K562 (cell line): ENCODE results near the gene METAP1D. TPM values are rescaled to one million over a fixed set of nuclear protein-coding genes. Genes with fewer than 3 reads are reported as not detected.

Experiments
- ATAC-seq: fragments of 200-7000 bp; cut with Tn5 transposase; 3 replicates; pipeline ENCODE4 v1.9.1; 2020; ENCODE audit warnings: moderate library complexity
- Bru-seq: library from RNA; stranded (reverse); fragments of 400-500 nt; gene quantifications from one replicate; lab custom pipeline; 2021; lab: Mats Ljungman, UMichigan
- BruChase-seq, 2 experiments: library from RNA; stranded (reverse); fragments of 400-500 nt; gene quantifications; one replicate each; lab custom pipeline; 2021; lab: Mats Ljungman, UMichigan
- BruUV-seq: library from RNA; stranded (reverse); fragments of 400-500 nt; replicated peaks from 2 replicates; lab custom pipeline; 2021; lab: Mats Ljungman, UMichigan
- CTCF ChIA-PET: fragments of 300-600 bp; formaldehyde crosslinking; extraction: SDS; loops from one replicate; lab custom pipeline; 2021; ENCODE audit warnings: low intra/inter-chr PET ratio; lab: Yijun Ruan, JAX
- POLR2A ChIA-PET: fragments of 300-600, 350-650 bp; sonication (Branson Sonifier 250); formaldehyde crosslinking; extraction: SDS; loops from one replicate; lab custom pipeline; 2021; ENCODE audit warnings: antibody characterized with exemption, inconsistent platforms; lab: Yijun Ruan, JAX
- DNase-seq, 4 experiments: peaks; one replicate each; pipeline versions ENCODE4 v3.0.0 to v3.0.0-alpha.2; 2011 to 2018; ENCODE audit warnings: low spot score in 3 of 4, mixed read lengths in 3 of 4; ENCODE audit errors: extremely low read depth in 1 of 4
- FAIRE-seq: peaks from 2 replicates; lab custom pipeline; 2011; peaks lifted over from hg19 to GRCh38; lab: Jason Lieb, UNC
- H2AFZ ChIP-seq: 2 replicates; pipeline ENCODE4 v1.6.0; 2011; ENCODE audit warnings: low read depth, low read length, control low read depth, inconsistent platforms
- H3K27ac ChIP-seq: fragments of 200-600 bp; 3 replicates; pipeline ENCODE4 v1.8.0; 2011; ENCODE audit warnings: low read depth, mild to moderate bottlenecking, control low read depth, inconsistent platforms, low read length, moderate library complexity, mixed read lengths; ENCODE audit errors: extremely low read depth
- H3K27me3 ChIP-seq, 2 experiments: fragments of 300-600 bp in 1 of 2; 2 replicates in 1 of 2; 3 replicates in 1 of 2; pipeline versions ENCODE4 v1.6.0 to v1.8.0; 2011; ENCODE audit warnings: inconsistent platforms in 2 of 2, low read length in 2 of 2, mild to moderate bottlenecking in 1 of 2, mixed read lengths in 1 of 2, moderate library complexity in 1 of 2; ENCODE audit not compliant: control insufficient read depth in 2 of 2, insufficient read depth in 2 of 2
- H3K36me3 ChIP-seq: fragments of 300-600 bp; 3 replicates; pipeline ENCODE4 v1.8.0; 2011; ENCODE audit warnings: mild to moderate bottlenecking, low read length, inconsistent platforms; ENCODE audit not compliant: control insufficient read depth, insufficient read depth
- H3K4me1 ChIP-seq, 2 experiments: fragments of 200-600 bp in 1 of 2; replicated peaks in 1 of 2; 2 replicates in 1 of 2; 3 replicates in 1 of 2; pipeline versions ENCODE4 v1.5.1 to v1.8.0; 2011; ENCODE audit warnings: inconsistent platforms in 2 of 2, low read length in 2 of 2, mild to moderate bottlenecking in 1 of 2, mixed read lengths in 1 of 2, moderate library complexity in 1 of 2; ENCODE audit not compliant: control insufficient read depth in 2 of 2, insufficient read depth in 2 of 2
- H3K4me2 ChIP-seq: 2 replicates; pipeline ENCODE4 v1.6.1; 2011; ENCODE audit warnings: low read length, control low read depth, inconsistent platforms, mixed read lengths; ENCODE audit not compliant: insufficient read depth
- H3K4me3 ChIP-seq: fragments of 200-600 bp; sonication (generic), shearing (Covaris generic); 2 replicates; pipeline ENCODE4 v1.5.1; 2016; ENCODE audit warnings: control low read depth, inconsistent platforms
- H3K79me2 ChIP-seq: fragments of 200-600 bp; 3 replicates; pipeline ENCODE4 v1.8.0; 2011; ENCODE audit warnings: low read length, inconsistent platforms; ENCODE audit not compliant: control insufficient read depth, insufficient read depth
- H3K9ac ChIP-seq, 2 experiments: 2 replicates each; pipeline versions ENCODE4 v1.6.0 to v1.6.1; 2011; ENCODE audit warnings: low read depth in 2 of 2, low read length in 2 of 2, control low read depth in 1 of 2, inconsistent platforms in 1 of 2, mild to moderate bottlenecking in 1 of 2, mixed read lengths in 1 of 2; ENCODE audit not compliant: insufficient read depth in 1 of 2
- H3K9me1 ChIP-seq: one replicate; pipeline ENCODE4 v1.6.0; 2011; ENCODE audit warnings: inconsistent platforms, mild to moderate bottlenecking, low read length, moderate library complexity; ENCODE audit not compliant: control insufficient read depth, insufficient read depth
- H3K9me3 ChIP-seq: replicated peaks from 2 replicates; pipeline ENCODE4 v1.5.1; 2011; ENCODE audit warnings: low read depth, low read length, inconsistent platforms; ENCODE audit not compliant: control insufficient read depth, insufficient read depth
- H4K20me1 ChIP-seq: replicated peaks from 2 replicates; pipeline ENCODE4 v1.6.1; 2011; ENCODE audit warnings: low read length, inconsistent platforms, mixed read lengths; ENCODE audit not compliant: control insufficient read depth, insufficient read depth
- HSF4 ChIP-seq: fragments of 250-450 bp; sonication (Bioruptor Pico); IDR thresholded peaks from 2 replicates; pipeline ENCODE4 v2.1.2; 2022; ENCODE audit warnings: mild to moderate bottlenecking, moderate library complexity, borderline replicate concordance
- MAFF ChIP-seq: IDR thresholded peaks from 2 replicates; pipeline ENCODE4 v1.6.1; 2012; ENCODE audit warnings: low read length, improper control_type of control experiment
- REST ChIP-seq, 2 experiments: fragments of 450-650 bp; formaldehyde crosslinking in 1 of 2; IDR thresholded peaks; 2 replicates each; pipeline versions ENCODE4 v1.4.0 to v1.6.1; 2014 to 2020; ENCODE audit warnings: mild to moderate bottlenecking in 2 of 2, borderline replicate concordance in 1 of 2, low read depth in 1 of 2
- ZKSCAN1 ChIP-seq: fragments of 150-350 bp; IDR thresholded peaks from 2 replicates; pipeline ENCODE4 v1.6.1; 2016; ENCODE audit warnings: low read depth, low read length
- ZNF444 ChIP-seq: fragments of 250-450 bp; sonication (Bioruptor Pico); IDR thresholded peaks from 2 replicates; pipeline ENCODE4 v1.4.0; 2020; ENCODE audit warnings: mild to moderate bottlenecking, moderate library complexity
- ZNF584 ChIP-seq: fragments of 200-800 bp; sonication (Bioruptor generic); IDR thresholded peaks from 2 replicates; pipeline ENCODE4 v1.6.1; 2016; ENCODE audit warnings: low read depth, mild to moderate bottlenecking, missing genetic modification characterization, missing compliant biosample characterization
- WGBS: fragments of 100-300 bp; shearing (Covaris generic); methylation state at CpG from one replicate; pipeline ENCODE4 v1.1.6; 2016; ENCODE audit warnings: low coverage, mixed read lengths; ENCODE audit not compliant: insufficient coverage; ENCODE audit errors: missing lambda C conversion rate; 5-methylcytosine and 5-hydroxymethylcytosine counted together
- in situ Hi-C: fragments of 300-500 bp; cut with MboI; formaldehyde crosslinking; loops from 4 replicates; pipeline ENCODE4 v1.15.0; 2018; ENCODE audit warnings: inconsistent platforms, mixed read lengths
- intact Hi-C: fragments of 100-400 bp; cut with micrococcal nuclease; formaldehyde crosslinking; loops from 2 replicates; pipeline ENCODE4 v1.14.2; 2022
- long read RNA-seq, 3 experiments: library from polyadenylated mRNA in 2 of 3; library from RNA in 1 of 3; unstranded in 2 of 3; stranded (forward) in 1 of 3; transcript quantifications; one replicate each; pipeline ENCODE4 v2.0.0, GENCODE V29; 2019 to 2022
- polyA minus RNA-seq, 3 experiments: library from RNA; depleted of rRNA, polyadenylated mRNA; stranded (reverse); fragments of >200 nt; gene quantifications; 2 replicates each; pipeline ENCODE4 v1.2.3, GENCODE V29; 2011
- polyA plus RNA-seq, 8 experiments: library from polyadenylated mRNA; depleted of rRNA in 4 of 8; stranded (reverse) in 5 of 8; unstranded in 3 of 8; fragments of >200 nt; fragmentation: Nextera tagmentation in 2 of 8; fragmentation: Illumina TruSeq in 1 of 8; extraction: Ambion mirVana in 2 of 8; extraction: Trizol in 1 of 8; gene quantifications; 2 replicates each; pipeline versions ENCODE4 v1.2.1 to v1.2.3, GENCODE V29; 2011 to 2014; ENCODE audit warnings: inconsistent platforms in 1 of 8, missing spikeins in 1 of 8
- total RNA-seq, 7 experiments: library from RNA; depleted of rRNA in 6 of 7; stranded (reverse); fragments of >200 nt in 6 of 7; fragmentation: Illumina TruSeq in 2 of 7; extraction: Trizol in 2 of 7; gene quantifications; 2 replicates each; pipeline versions ENCODE4 v1.2.1 to v1.2.3, GENCODE V29; 2011 to 2021; ENCODE audit warnings: low replicate concordance in 1 of 7

Gene METAP1D
- total RNA-seq (2011; cell fraction: chromatin; rRNA removed; ENCODE audit: low replicate concordance) = 22.7 and 40.0 TPM in 2 replicates
- 11.0 and 14.9 TPM in 2 replicates for total RNA-seq (2011; cell fraction: nucleolus; rRNA removed)
- 23.9 and 25.0 TPM in 2 replicates for total RNA-seq (2011; cell fraction: nucleoplasm; rRNA removed)
- total RNA-seq (2014; rRNA removed) = 10.2 TPM in 2 replicates
- total RNA-seq (2014; rRNA removed; fragmentation: Illumina TruSeq; extraction: Trizol) = 17.0 and 17.2 TPM in 2 replicates
- 15.6 and 17.8 TPM in 2 replicates for total RNA-seq (2015; rRNA removed; fragmentation: Illumina TruSeq; extraction: Trizol)
- total RNA-seq (2021) = 9.9 and 10.8 TPM in 2 replicates
- 20.0 and 22.5 TPM in 2 replicates for polyA plus RNA-seq (2011; rRNA removed)
- 5.7 and 10.8 TPM in 2 replicates for polyA plus RNA-seq (2011; cell fraction: cytosol; rRNA removed)
- 34.4 and 43.2 TPM in 2 replicates for polyA plus RNA-seq (2011; cell fraction: nucleus; rRNA removed)
- 11.6 and 21.5 TPM in 2 replicates for polyA plus RNA-seq (2012)
- 16.7 and 23.4 TPM in 2 replicates for polyA plus RNA-seq (2014; fragmentation: Illumina TruSeq; extraction: Trizol)
- polyA plus RNA-seq (2014; fragmentation: Nextera tagmentation; extraction: Ambion mirVana) = 10 to 100 TPM in 1 of 2 experiments, 1 to 10 TPM in 1; 8.0 to 10.4 TPM
- 15.7 and 17.8 TPM in 2 replicates for polyA plus RNA-seq (2014; rRNA removed)
- polyA minus RNA-seq (2011; rRNA and poly(A)+ RNA removed) = 19.2 and 22.6 TPM in 2 replicates
- polyA minus RNA-seq (2011; cell fraction: cytosol; rRNA and poly(A)+ RNA removed) = 5.2 and 6.3 TPM in 2 replicates
- 25.7 and 37.0 TPM in 2 replicates for polyA minus RNA-seq (2011; cell fraction: nucleus; rRNA and poly(A)+ RNA removed)
- Bru-seq, nascent RNA = percentile 57 among the genes with signal in this experiment
- BruChase-seq, experiment 1, labeled RNA remaining after a 2-hour chase = percentile 67 among the genes with signal in this experiment
- BruChase-seq, experiment 2, labeled RNA remaining after a 6-hour chase = percentile 66 among the genes with signal in this experiment
- long read RNA-seq, experiment 1, transcript METAP1D-201 (10 exons, 3,419 nt) = major isoform, 11 of 39 reads
- long read RNA-seq, experiment 1, partial matches to known transcripts = 0 of 39 reads
- long read RNA-seq, experiment 1, other reads (novel, unspliced or antisense) = 24 of 39 reads
- long read RNA-seq, experiment 2, partial matches to known transcripts = 4 of 15 reads
- long read RNA-seq, experiment 2, other reads (novel, unspliced or antisense) = 9 of 15 reads
- long read RNA-seq, experiment 3, transcript METAP1D-201 (10 exons, 3,419 nt) = major isoform, 5 of 11 reads
- long read RNA-seq, experiment 3, partial matches to known transcripts = 1 of 11 reads
- long read RNA-seq, experiment 3, other reads (novel, unspliced or antisense) = 2 of 11 reads

- Histone ChIP-seq H3K27ac (peak within 1 kb of the TSS; percentile 93), H3K36me3 (no peaks in the 10 kb centered on the region), H3K9ac (peak within 1 kb of the TSS; percentile 92 to 96), H3K4me1 (peaks cover 6 to 13% of the 10 kb centered on the region in 2 experiments; a peak in 4 of 5 replicates), H3K79me2 (peaks cover 18% of the 10 kb centered on the region; the same call in 2 of the 3 replicates), H3K9me1 (no peaks in the 10 kb centered on the region), H3K4me3 (peak within 1 kb of the TSS; percentile 56), H2AFZ (peak within 1 kb of the TSS; percentile 99), H3K4me2 (peak within 1 kb of the TSS; percentile 99), H3K27me3 (no peaks in the 10 kb centered on the region), H3K9me3 (no peaks in the 10 kb centered on the region), H4K20me1 (no peaks in the 10 kb centered on the region)
- in situ Hi-C loops = no loop called here
- ATAC-seq = peak; percentile 98
- ChIA-PET POLR2A (interaction anchor here (0.6 to 1.7 kb wide), 8 partner anchors 9 to 566 kb away, joined by 3 to 7 read pairs (median 4); partner anchors contain the start of genes DCAF17 and METTL8), CTCF (no interaction called here)
- DNase-seq = peak; percentile 98 to 99 (median 98)
- intact Hi-C loops = loop anchor here (1.0 to 10.0 kb wide), 4 partner anchors 46 to 295 kb away; partner anchors contain the start of gene DLX1
- peak; percentile 80 for FAIRE-seq
- BruUV-seq = TSS peak; percentile 88
- WGBS = under 1% methylated on average over 73 of the region's 73 CpGs
- peak; percentile 19; the same call in 1 of the 2 replicates for TF ChIP-seq ZNF584 (CRISPR knock-in tag)
- TF ChIP-seq MAFF = no peak
- peak; percentile 92 for TF ChIP-seq REST (IDR thresholded peaks at IDR 0.05; ENCODE audit: borderline replicate concordance)
- TF ChIP-seq REST (CRISPR knock-in tag; IDR thresholded peaks at IDR 0.05; ENCODE audit: low read depth) = peak; percentile 75; the same call in 1 of the 2 replicates
- no peak for TF ChIP-seq HSF4
- TF ChIP-seq ZNF444 (CRISPR knock-in tag) = no peak
- TF ChIP-seq ZKSCAN1 = peak; percentile 74; the same call in 1 of the 2 replicates
Observed at GRCh38 chr2:171999604-172000469, at the start of gene METAP1D. METAP1D (plus strand) TSS chr2:171999953; CDS start chr2:171999970, 17 bp downstream.
